Natural killer cell (primary cell): ENCODE measurements around the gene SPNS2. TPM values are rescaled to one million over a fixed set of nuclear protein-coding genes. Genes with fewer than 3 reads are reported as not detected.
"Not testable (repeated sequence)": the region's sequence is repeated elsewhere in the genome, so short reads cannot be mapped to it uniquely, and the experiment has no call there.

Experiments used
- ATAC-seq, 3 donors: fragments of 150-1000 bp in 2 of 3; fragments of 200-7000 bp in 1 of 3; cut with Tn5 transposase; 1 replicate in 1 of 3; 2 replicates in 2 of 3; pipeline ENCODE4 v1.10.0; 2021; ENCODE audit warnings: mild to moderate bottlenecking in 2 of 3, moderate library complexity in 2 of 3
- DNase-seq, 2 donors: peaks; one replicate each; pipeline versions ENCODE4 v3.0.0 to v3.0.0-alpha.2; 2013 to 2021; ENCODE audit warnings: mixed read lengths in 1 of 2
- H3K27ac ChIP-seq: one replicate; pipeline ENCODE4 v1.5.1; 2013; ENCODE audit warnings: mild to moderate bottlenecking, low read length
- H3K27me3 ChIP-seq: one replicate; pipeline ENCODE4 v1.6.1; 2013; ENCODE audit warnings: low read length; ENCODE audit not compliant: control insufficient read depth, insufficient read depth
- H3K36me3 ChIP-seq: one replicate; pipeline ENCODE4 v1.6.1; 2013; ENCODE audit warnings: low read length; ENCODE audit not compliant: control insufficient read depth, insufficient read depth
- H3K4me1 ChIP-seq: one replicate; pipeline ENCODE4 v1.6.1; 2013; ENCODE audit warnings: low read length; ENCODE audit not compliant: control insufficient read depth, insufficient read depth
- H3K4me3 ChIP-seq: one replicate; pipeline ENCODE4 v1.5.1; 2013; ENCODE audit warnings: low read length
- H3K9me3 ChIP-seq: one replicate; pipeline ENCODE4 v1.6.1; 2013; ENCODE audit warnings: low read length; ENCODE audit not compliant: control insufficient read depth, insufficient read depth
- H3K27ac Mint-ChIP-seq, 2 donors: one replicate each; pipeline ENCODE4 v1.8.0; 2022; ENCODE audit warnings: mild to moderate bottlenecking in 2 of 2, mixed read lengths in 2 of 2, moderate library complexity in 1 of 2
- H3K27me3 Mint-ChIP-seq, 2 donors: one replicate each; pipeline ENCODE4 v1.8.0; 2022; ENCODE audit warnings: low read depth in 2 of 2, mixed read lengths in 2 of 2
- H3K36me3 Mint-ChIP-seq: one replicate; pipeline ENCODE4 v1.8.0; 2022; ENCODE audit warnings: mixed read lengths
- H3K4me1 Mint-ChIP-seq, 2 donors: one replicate each; pipeline ENCODE4 v1.8.0; 2022; ENCODE audit warnings: mixed read lengths in 2 of 2
- H3K4me3 Mint-ChIP-seq: one replicate; pipeline ENCODE4 v1.8.0; 2022; ENCODE audit warnings: mild to moderate bottlenecking, moderate library complexity, mixed read lengths
- H3K9me3 Mint-ChIP-seq, 2 donors: one replicate each; pipeline ENCODE4 v1.8.0; 2022; ENCODE audit warnings: mixed read lengths in 2 of 2
- WGBS: methylation state at CpG from one replicate; pipeline ENCODE4 v1.1.7; 2013; ENCODE audit warnings: missing lambda C conversion rate; ENCODE audit not compliant: insufficient coverage; 5-methylcytosine and 5-hydroxymethylcytosine counted together
- intact Hi-C: fragments of 100-400 bp; cut with micrococcal nuclease; formaldehyde crosslinking; loops from one replicate; pipeline ENCODE4 v1.14.2; 2022
- total RNA-seq, 4 donors: library from RNA; stranded (reverse); fragments of 120-200 nt in 1 of 4; gene quantifications; one replicate each; pipeline versions ENCODE4 v1.2.3 to v1.2.4, GENCODE V29; 2013 to 2022
- TF ChIP-seq, protein P1 (sequence below): fragments of 200-600 bp; IDR thresholded peaks from one replicate; pipeline ENCODE4 v1.8.0; 2022; ENCODE audit warnings: antibody characterized with exemption

The SPNS2 gene
- total RNA-seq, 3 donors from 2014 or later (not counting 1 experiment from before 2014, with no cell fraction given): 0.28 to 0.93 (median 0.43) TPM

DNA sequence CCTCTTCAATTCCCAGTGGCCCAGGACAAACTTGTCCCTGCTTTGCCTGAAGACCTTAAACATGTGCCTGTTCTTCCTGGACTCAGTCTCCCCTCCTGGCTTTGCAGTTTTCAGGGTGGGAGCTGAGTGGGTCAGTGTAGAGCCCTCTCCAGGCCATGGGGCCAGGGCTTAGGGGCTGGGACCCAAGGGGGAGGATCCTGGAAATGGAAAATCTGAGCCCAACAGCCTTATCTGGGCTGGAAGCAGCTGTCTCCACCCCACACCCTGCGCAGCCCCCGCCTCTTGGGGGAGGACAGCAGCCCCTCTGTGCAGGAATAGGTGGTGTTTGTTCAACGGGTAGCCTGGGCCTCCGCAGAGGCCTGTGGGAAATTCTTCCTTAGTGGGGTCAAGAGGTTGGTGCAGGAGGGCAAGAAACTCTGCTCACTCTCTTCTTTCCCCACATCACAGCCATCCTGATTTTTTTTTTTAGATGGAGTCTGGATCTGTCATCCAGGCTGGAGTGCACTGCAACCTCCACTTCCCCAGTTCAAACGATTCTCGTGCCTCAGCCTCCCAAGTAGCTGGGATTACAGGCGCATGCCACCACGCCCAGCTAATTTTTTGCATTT is 78.8 kb downstream of the SPNS2 start:
- intact Hi-C loops: no loop called here
- Mint-ChIP-seq H3K27me3 (peaks cover under 1 to 13% of the 10 kb centered on the region in 2 donors), H3K4me1 (no peaks in the 10 kb centered on the region), H3K27ac (no peak overlapping the region), H3K36me3 (no peaks in the 10 kb centered on the region), H3K9me3 (no peaks in the 10 kb centered on the region), H3K4me3 (no peak overlapping the region)
- Histone ChIP-seq H3K4me3 (no peak overlapping the region), H3K27ac (no peak overlapping the region), H3K4me1 (no peaks in the 10 kb centered on the region), H3K36me3 (no peaks in the 10 kb centered on the region), H3K9me3 (no peaks in the 10 kb centered on the region), H3K27me3 (no peaks in the 10 kb centered on the region)
- 80% methylated on average over 2 of the region's 8 CpGs for WGBS
- TF ChIP-seq, protein P1, sequence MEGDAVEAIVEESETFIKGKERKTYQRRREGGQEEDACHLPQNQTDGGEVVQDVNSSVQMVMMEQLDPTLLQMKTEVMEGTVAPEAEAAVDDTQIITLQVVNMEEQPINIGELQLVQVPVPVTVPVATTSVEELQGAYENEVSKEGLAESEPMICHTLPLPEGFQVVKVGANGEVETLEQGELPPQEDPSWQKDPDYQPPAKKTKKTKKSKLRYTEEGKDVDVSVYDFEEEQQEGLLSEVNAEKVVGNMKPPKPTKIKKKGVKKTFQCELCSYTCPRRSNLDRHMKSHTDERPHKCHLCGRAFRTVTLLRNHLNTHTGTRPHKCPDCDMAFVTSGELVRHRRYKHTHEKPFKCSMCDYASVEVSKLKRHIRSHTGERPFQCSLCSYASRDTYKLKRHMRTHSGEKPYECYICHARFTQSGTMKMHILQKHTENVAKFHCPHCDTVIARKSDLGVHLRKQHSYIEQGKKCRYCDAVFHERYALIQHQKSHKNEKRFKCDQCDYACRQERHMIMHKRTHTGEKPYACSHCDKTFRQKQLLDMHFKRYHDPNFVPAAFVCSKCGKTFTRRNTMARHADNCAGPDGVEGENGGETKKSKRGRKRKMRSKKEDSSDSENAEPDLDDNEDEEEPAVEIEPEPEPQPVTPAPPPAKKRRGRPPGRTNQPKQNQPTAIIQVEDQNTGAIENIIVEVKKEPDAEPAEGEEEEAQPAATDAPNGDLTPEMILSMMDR: no peak
- ATAC-seq: no peak
- DNase-seq: no peak

DNA sequence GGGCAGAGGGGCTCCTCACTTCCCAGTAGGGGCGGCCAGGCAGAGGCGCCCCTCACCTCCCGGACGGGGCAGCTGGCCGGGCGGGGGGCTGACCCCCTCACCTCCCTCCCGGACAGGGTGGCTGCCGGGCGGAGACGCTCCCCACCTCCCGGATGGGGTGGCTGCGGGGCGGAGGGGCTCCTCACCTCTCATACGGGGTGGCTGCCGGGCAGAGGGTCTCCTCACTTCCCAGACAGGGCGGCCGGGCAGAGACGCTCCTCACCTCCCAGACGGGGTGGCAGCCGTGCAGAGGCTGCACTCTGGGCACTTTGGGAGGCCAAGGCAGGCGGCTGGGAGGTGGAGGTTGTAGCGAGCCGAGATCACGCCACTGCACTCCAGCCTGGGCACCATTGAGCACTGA is 79.7 kb downstream of the SPNS2 start:
- 96% methylated on average over 15 of the region's 24 CpGs for WGBS
- DNase-seq, H3K9me3 Mint-ChIP-seq, H3K4me1 ChIP-seq, ATAC-seq, H3K27me3 ChIP-seq, H3K4me3 Mint-ChIP-seq, H3K36me3 Mint-ChIP-seq, H3K27ac ChIP-seq, H3K9me3 ChIP-seq, H3K4me1 Mint-ChIP-seq, intact Hi-C loops, H3K27ac Mint-ChIP-seq, H3K36me3 ChIP-seq, H3K4me3 ChIP-seq: not testable (repeated sequence)
- H3K27me3 Mint-ChIP-seq: peaks cover 9 to 18% of the 10 kb centered on the region in 2 donors

DNA sequence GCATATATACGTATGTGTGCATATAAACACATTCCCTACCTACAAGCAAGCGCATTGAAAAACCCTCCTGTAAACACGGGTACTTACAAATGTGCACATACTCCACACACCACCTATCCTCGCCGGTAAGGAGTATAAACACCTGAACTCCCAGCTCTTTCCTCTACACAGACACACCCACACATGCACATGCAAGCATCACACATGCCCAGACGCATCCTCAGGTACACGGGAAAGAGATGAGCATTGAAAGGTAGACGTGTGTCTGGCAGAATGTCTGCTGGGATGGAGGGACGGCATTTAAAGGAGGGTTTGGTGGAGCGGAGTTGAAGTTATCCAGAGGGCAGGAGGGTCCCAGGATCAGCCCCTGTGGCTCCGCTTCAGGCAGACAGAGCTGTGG is 81.0 kb downstream of the SPNS2 start:
- H3K27me3 ChIP-seq: peaks cover 4% of the 10 kb centered on the region
- intact Hi-C loops: no loop called here
- no peak overlapping the region for H3K4me3 Mint-ChIP-seq

DNA sequence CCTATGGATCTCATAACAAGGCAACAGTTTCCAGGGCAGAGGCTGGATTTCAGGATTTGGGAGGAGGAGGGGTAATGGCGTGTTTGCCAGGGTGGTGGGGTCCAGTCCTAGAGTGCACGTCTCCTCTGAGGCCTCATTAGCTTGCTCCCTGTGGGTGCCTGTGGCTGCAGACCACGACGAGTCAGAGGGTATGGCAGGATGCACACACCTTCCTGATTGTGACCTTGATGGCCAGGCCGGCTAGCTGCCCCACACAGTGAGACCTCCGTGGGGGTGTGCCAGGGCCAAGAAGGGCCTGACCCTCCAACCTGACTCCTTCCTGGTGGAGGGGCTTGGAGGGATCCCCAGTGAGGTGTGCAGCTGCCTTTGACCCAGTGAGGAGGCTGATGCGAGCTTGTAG is 81.6 kb downstream of the SPNS2 start:
- no peak overlapping the region for H3K4me3 Mint-ChIP-seq
- WGBS: 52% methylated on average over 7 of the region's 7 CpGs
- Histone ChIP-seq H3K4me1 (peaks cover 5% of the 10 kb centered on the region), H3K27me3 (peaks cover 4% of the 10 kb centered on the region), H3K9me3 (no peaks in the 10 kb centered on the region), H3K27ac (no peak overlapping the region), H3K36me3 (no peaks in the 10 kb centered on the region), H3K4me3 (no peak overlapping the region)
- ATAC-seq (no peak), DNase-seq (no peak)
- no peak overlapping the region for H3K27ac Mint-ChIP-seq
- H3K9me3 Mint-ChIP-seq: no peaks in the 10 kb centered on the region
- peaks cover 15 to 27% of the 10 kb centered on the region in 2 donors for H3K27me3 Mint-ChIP-seq
- intact Hi-C loops: no loop called here
- peaks cover 0 to 4% of the 10 kb centered on the region in 2 donors for H3K4me1 Mint-ChIP-seq
- H3K36me3 Mint-ChIP-seq: no peaks in the 10 kb centered on the region
- TF ChIP-seq, protein P1: no peak

More for the DNA sequence above, 81.0 kb downstream of the SPNS2 start:
- H3K4me3 ChIP-seq: no peak overlapping the region
- Mint-ChIP-seq H3K4me1 (peaks cover 0 to 4% of the 10 kb centered on the region in 2 donors), H3K27ac (no peak overlapping the region), H3K27me3 (peaks cover 15 to 24% of the 10 kb centered on the region in 2 donors), H3K9me3 (no peaks in the 10 kb centered on the region), H3K36me3 (no peaks in the 10 kb centered on the region)
- no peaks in the 10 kb centered on the region for H3K9me3 ChIP-seq
- no peaks in the 10 kb centered on the region for H3K36me3 ChIP-seq
- ATAC-seq (no peak), DNase-seq (no peak)
- WGBS: 82% methylated on average over 11 of the region's 11 CpGs
- TF ChIP-seq, protein P1: no peak
- H3K4me1 ChIP-seq: peaks cover 5% of the 10 kb centered on the region
- H3K27ac ChIP-seq: no peak overlapping the region
